ENCODE data around the gene HOXA10.

Gene HOXA10

GRCh38 chr7:27143023-27143949 is 30.8 kb downstream of the HOXA10 start, which contains the start of gene HOXA5:
Gene HOXA5 (minus strand): TSS chr7:27143681. CDS start chr7:27143607, 74 bp downstream.
- no peak for DNase-seq

DNA sequence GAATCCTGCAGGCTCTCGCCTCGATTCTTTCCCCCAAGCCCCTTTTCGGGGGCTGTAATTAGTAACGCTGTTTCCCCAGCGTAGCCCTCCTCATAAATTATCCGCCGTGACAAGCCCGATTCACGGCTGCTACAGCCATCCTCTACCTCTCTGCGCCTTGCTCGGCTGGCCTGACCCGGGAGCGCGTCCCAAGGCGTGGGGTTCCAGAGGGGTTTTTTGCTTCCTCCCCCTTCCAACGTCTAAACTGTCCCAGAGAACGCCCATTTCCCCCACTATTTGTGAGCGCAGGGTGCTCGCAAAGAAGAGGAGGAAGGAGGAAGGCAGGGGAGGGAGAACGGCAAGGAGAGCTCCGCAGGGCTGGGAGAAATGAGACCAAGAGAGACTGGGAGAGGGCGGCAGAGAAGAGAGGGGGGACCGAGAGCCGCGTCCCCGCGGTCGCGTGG is 31.5 kb downstream of the HOXA10 start:
- DNase-seq = no peak

DNA sequence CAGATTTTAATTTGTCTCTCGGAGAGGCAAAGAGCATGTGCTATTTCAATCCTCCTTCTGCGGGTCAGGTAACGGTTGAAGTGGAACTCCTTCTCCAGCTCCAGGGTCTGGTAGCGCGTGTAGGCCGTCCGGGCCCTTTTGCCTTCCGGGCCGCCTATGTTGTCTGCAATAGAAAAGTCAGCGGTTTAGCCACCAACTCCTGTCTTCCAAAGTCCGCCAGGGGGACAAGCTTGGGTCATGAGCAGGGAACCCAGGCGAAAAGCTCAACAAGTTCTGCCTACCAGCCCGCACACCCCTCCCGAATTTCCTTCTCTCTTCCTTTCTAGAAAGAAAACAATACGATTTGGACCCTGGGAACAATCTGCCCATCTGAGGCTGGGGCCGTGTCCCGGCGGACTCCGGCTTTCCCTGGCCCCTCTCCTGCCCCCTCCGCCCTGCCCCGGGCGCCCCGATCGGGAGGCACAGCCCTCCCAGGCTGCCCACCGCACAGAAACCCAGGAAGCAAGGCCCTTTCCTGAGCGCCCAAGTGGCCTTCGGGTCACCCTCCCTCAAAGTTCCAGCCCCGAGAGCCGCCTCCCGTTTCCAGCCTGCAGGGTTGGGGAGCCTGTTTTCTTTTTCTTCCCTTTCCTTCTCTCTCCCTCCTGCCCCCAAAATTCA is 32.1 kb downstream of the HOXA10 start:
- DNase-seq = no peak

DNA sequence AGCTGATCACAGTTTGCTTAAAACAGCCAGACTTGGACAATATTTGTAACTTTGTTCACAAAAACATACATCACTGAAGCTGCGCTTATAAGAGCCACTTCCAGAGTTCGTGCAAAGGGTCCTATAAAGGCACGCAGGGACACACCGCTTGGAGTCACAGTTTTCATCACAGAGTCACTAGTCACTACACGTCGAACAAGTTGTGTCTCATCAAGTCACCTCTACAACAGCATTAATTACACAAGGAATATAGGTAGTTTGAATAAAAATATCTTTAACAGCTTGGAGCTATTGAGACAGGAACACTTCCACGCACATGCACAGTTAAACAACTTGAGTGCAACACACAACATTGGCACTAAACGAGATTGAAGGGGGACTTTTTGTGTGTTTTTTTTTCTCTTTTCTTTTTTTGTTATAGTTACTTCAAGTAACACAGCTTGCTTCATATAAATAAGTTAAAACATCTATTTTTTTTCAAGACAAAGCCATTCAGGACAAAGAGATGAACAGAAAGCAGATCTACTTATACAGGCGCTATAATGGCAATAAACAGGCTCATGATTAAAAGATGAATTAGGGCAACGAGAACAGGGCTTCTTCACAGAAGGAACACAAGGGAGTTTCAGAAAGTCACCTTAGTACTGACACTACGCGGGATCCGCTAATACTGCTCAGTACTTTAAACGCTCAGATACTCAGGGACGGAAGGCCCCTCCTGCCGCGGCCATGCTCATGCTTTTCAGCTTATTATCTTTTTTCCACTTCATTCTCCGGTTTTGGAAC is 32.8 kb downstream of the HOXA10 start:
- no peak for DNase-seq

- DNase-seq = no peak
These were observed 33.8 kb downstream of the HOXA10 start for GRCh38 chr7:27140126-27140857.

GRCh38 chr7:27139334-27140125 is 34.6 kb downstream of the HOXA10 start:
- DNase-seq = no peak

DNA sequence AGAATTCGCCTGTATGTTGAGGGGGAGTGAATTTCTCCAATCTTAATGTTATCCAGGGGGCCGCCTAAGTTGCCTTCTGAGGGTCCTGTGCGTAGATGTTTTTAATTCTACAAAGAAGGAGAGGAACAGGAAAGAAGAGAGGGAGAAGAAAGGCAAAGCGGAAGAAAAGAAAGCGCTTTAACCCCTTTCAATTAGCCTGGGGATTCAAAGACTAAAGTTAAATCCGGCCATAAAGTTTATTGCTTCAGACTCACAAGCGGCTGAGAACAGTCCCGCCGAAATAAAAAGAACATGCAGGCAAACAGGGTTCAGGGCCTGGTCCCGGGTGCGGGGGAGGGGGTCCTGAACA is 35.2 kb downstream of the HOXA10 start:
- no peak for DNase-seq

GRCh38 chr7:27138472-27138871 is 35.6 kb downstream of the HOXA10 start:
- DNase-seq = no peak

GRCh38 chr7:27137640-27138315 is 36.3 kb downstream of the HOXA10 start:
- no peak for DNase-seq

- no peak for DNase-seq
These were observed 39.7 kb downstream of the HOXA10 start for GRCh38 chr7:27134392-27134791.

DNA sequence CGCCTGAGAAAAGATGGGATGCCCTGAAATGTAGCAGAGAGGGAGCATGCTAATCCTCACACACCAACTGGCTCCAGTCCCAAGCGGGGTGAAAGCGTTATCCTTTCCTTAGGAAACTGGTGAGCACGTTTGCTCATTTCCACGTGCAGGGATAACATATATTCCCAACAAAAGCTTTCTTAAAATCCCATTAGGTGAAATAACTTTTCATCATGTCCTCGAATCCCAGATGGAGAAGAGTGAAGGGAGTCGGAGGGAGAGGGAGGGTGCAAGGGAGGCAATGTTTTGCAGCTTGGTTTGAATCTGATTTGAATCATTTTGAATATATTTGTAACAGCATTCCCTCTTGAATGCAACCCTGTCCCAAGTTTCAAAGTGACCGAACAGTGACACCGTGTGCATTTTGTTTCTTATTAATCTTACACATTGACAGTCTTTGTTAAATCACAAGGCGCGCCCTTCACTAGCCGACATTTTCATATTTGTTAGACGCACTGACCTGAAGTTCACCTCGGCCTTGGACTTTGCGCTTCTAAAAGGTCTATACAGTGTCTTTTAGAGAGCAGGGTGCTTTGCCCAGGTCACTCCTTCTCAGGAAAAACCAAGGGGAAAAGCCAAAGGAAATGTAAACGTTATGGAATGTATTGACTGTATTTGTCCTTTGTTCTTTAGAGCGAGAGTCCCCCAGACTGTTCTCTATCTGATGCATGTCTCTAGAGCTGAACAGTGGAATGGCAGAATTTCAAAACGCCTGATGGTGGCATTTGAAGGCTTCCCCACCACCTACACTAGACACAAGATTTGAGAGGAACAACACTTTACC is 40.5 kb downstream of the HOXA10 start:
- DNase-seq = no peak

DNA sequence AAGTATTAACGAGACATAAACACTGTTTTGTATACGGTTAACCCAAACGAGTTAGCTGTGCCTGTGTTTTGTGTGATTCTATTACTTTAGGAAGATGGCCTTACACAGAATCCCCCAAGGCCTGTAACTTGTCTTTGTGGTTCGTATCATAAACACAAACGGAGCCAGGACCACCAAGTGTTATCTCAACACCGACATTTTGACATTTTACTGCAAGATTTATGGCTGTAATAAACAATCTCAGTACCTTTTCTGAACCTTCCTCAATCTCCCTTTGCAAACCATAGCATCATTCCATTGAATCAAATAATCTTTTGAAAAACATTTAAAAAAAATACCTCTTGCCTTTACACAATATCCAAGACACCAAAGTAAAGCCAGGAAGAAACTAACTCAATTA is 41.1 kb downstream of the HOXA10 start:
- DNase-seq = no peak

GRCh38 chr7:27132214-27132613 is 41.9 kb downstream of the HOXA10 start:
- DNase-seq = no peak

GRCh38 chr7:27131390-27131819 is 42.7 kb downstream of the HOXA10 start:
- DNase-seq = no peak

- DNase-seq = no peak
These were observed 43.4 kb downstream of the HOXA10 start, which contains the start of gene HOXA4 for GRCh38 chr7:27130540-27131389. Gene HOXA4 (minus strand): TSS chr7:27130757. CDS start chr7:27130733, 24 bp downstream.

DNA sequence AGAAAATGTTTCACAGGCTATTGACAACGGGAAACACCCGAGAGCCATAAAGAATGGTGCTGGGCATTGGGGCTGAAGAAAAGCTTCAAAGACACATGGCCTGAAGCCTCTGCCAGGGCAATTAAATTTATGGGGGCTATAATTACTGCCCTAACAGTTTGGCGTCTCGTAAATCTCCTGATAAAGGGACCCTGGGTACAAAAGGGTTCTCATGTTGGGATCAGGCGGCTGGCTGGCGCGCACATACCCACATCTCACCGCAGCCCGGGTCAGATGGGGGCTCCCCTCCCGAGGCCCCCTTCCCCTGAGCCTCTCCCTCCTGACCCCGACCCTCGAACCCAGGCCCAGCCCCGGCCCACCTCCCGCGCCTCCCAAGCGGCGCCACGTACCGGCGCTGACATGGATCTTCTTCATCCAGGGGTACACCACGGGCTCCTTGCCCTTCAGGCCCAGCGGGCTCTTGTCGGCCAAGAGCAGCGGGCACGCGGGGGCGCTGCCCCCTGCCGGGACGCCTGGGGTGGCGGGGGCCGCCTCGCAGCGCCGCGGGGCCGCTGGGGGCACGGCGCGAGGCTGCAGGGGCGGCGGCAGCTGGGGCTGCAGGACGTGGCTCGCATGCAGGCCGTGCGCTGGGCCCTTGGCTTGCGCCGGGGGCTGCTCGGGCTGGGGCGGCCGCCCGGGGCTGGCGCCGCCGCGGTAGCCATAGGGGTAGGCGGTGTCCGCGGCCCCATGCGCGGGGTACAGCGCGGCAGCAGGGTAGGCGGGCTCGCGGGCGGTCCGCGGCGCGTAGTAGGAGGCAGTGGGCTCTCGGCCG is 44.2 kb downstream of the HOXA10 start:
- no peak for DNase-seq

- no peak for DNase-seq
These were observed 45.1 kb downstream of the HOXA10 start for GRCh38 chr7:27128776-27129728.

Data from NCI-H1694 treated with DMSO at 0.1 percent for 48 hours (cell line).